Stimulated activated CD4-positive, alpha-beta T cell treated with anti-CD3 and anti-CD28 coated beads, Interleukin-15, amount 100 ng/mL, for 24 hours (primary cell): ENCODE data around the gene DOCK6.
A peak's percentile ranks its signal among the peaks of the same experiment; 100 is the strongest.
"Not testable (repeated sequence)": the region's sequence is repeated elsewhere in the genome, so short reads cannot be mapped to it uniquely, and the experiment has no call there.

Experiments
- DNase-seq: peaks from one replicate; pipeline ENCODE4 v3.0.0-alpha.2; 2020

Gene DOCK6

GRCh38 chr19:11195681-11196080 is 66.6 kb downstream of the DOCK6 start:
- no peak for DNase-seq

- no peak for DNase-seq
Observed at GRCh38 chr19:11194656-11195558, 67.4 kb downstream of the DOCK6 start.

- no peak for DNase-seq
Observed at GRCh38 chr19:11194173-11194572, 68.2 kb downstream of the DOCK6 start.

- no peak for DNase-seq
Observed at GRCh38 chr19:11192957-11193939, 69.1 kb downstream of the DOCK6 start.

GRCh38 chr19:11191934-11192333 is 70.4 kb downstream of the DOCK6 start:
- no peak for DNase-seq

- DNase-seq = peak; percentile 15
Observed at GRCh38 chr19:11191273-11191755, 71.0 kb downstream of the DOCK6 start.

GRCh38 chr19:11190501-11190900 is 71.8 kb downstream of the DOCK6 start:
- DNase-seq = no peak

GRCh38 chr19:11187441-11187840 is 74.9 kb downstream of the DOCK6 start:
- no peak for DNase-seq

GRCh38 chr19:11182994-11183393 is 79.3 kb downstream of the DOCK6 start:
- DNase-seq = no peak

- DNase-seq = no peak
Observed at GRCh38 chr19:11181488-11181887, 80.8 kb downstream of the DOCK6 start.

- not testable (repeated sequence) for DNase-seq
Observed at GRCh38 chr19:11180975-11181374, 81.3 kb downstream of the DOCK6 start.

GRCh38 chr19:11180346-11180745 is 82.0 kb downstream of the DOCK6 start:
- DNase-seq = no peak

- peak; percentile 24 for DNase-seq
Observed at GRCh38 chr19:11179716-11180297, 82.5 kb downstream of the DOCK6 start.

- DNase-seq = not testable (repeated sequence)
Observed at GRCh38 chr19:11179145-11179465, 83.2 kb downstream of the DOCK6 start.

- no peak for DNase-seq
Observed at GRCh38 chr19:11177592-11177991, 84.7 kb downstream of the DOCK6 start.

GRCh38 chr19:11176466-11177193 is 85.7 kb downstream of the DOCK6 start:
- DNase-seq = no peak

- no peak for DNase-seq
Observed at GRCh38 chr19:11175920-11176319, 86.4 kb downstream of the DOCK6 start.

- no peak for DNase-seq
Observed at GRCh38 chr19:11174336-11174735, 88.0 kb downstream of the DOCK6 start.

GRCh38 chr19:11173516-11174155 is 88.7 kb downstream of the DOCK6 start:
- no peak for DNase-seq

- DNase-seq = no peak
Observed at GRCh38 chr19:11172576-11172975, 89.7 kb downstream of the DOCK6 start.

- DNase-seq = no peak
Observed at GRCh38 chr19:11171144-11171543, 91.2 kb downstream of the DOCK6 start.
